Caco-2 (cell line): ENCODE measurements around the gene ZBTB32. TPM values are rescaled to one million over a fixed set of nuclear protein-coding genes. Genes with fewer than 3 reads are reported as not detected.

Experiments
- BruUV-seq: library from RNA; stranded (reverse); fragments of 400-500 nt; replicated peaks from 2 replicates; lab custom pipeline; 2021; lab: Mats Ljungman, UMichigan
- CTCF ChIA-PET: fragments of 300-600 bp; sonication (Branson Sonifier 250); formaldehyde crosslinking; loops from one replicate; lab custom pipeline; 2022; ENCODE audit warnings: antibody characterized with exemption; lab: Charles Lee
- POLR2A ChIA-PET: fragments of 300-600 bp; sonication (Branson Sonifier 250); formaldehyde crosslinking; loops from one replicate; lab custom pipeline; 2022; ENCODE audit warnings: antibody characterized with exemption; lab: Charles Lee
- DNase-seq, 2 experiments: peaks; one replicate each; pipeline versions ENCODE4 v3.0.0 to v3.0.0-alpha.2; 2020 to 2022
- H3K27me3 ChIP-seq: replicated peaks from 2 replicates; pipeline ENCODE4 v1.6.0; 2011; ENCODE audit warnings: low read length; ENCODE audit not compliant: control insufficient read depth, insufficient read depth
- H3K36me3 ChIP-seq: 2 replicates; pipeline ENCODE4 v1.5.1; 2011; ENCODE audit warnings: low read length; ENCODE audit not compliant: control insufficient read depth, insufficient read depth
- H3K4me1 ChIP-seq: fragments of 250-450 bp; sonication (Bioruptor Pico); 2 replicates; pipeline ENCODE4 v1.5.1; 2020; ENCODE audit warnings: mild to moderate bottlenecking
- H3K4me3 ChIP-seq: 2 replicates; pipeline ENCODE4 v1.5.1; 2011; ENCODE audit warnings: low read depth, mild to moderate bottlenecking, control low read depth, low read length
- H3K9me3 ChIP-seq: fragments of 250-450 bp; sonication (Bioruptor Pico); 2 replicates; pipeline ENCODE4 v1.5.1; 2020; ENCODE audit warnings: mild to moderate bottlenecking, moderate library complexity
- H3K27ac Mint-ChIP-seq: one replicate; pipeline ENCODE4 v1.8.0; 2022; ENCODE audit warnings: mixed read lengths; ENCODE audit not compliant: unreplicated experiment
- H3K27me3 Mint-ChIP-seq: one replicate; pipeline ENCODE4 v1.8.0; 2022; ENCODE audit warnings: mixed read lengths; ENCODE audit not compliant: insufficient read depth, unreplicated experiment
- H3K36me3 Mint-ChIP-seq: one replicate; pipeline ENCODE4 v1.8.0; 2022; ENCODE audit warnings: mild to moderate bottlenecking, mixed read lengths; ENCODE audit not compliant: insufficient read depth, unreplicated experiment
- H3K4me1 Mint-ChIP-seq: one replicate; pipeline ENCODE4 v1.8.0; 2022; ENCODE audit warnings: low read depth, mixed read lengths; ENCODE audit not compliant: unreplicated experiment
- H3K4me3 Mint-ChIP-seq: one replicate; pipeline ENCODE4 v1.8.0; 2022; ENCODE audit warnings: mild to moderate bottlenecking, moderate library complexity, mixed read lengths; ENCODE audit not compliant: unreplicated experiment
- H3K9me3 Mint-ChIP-seq: one replicate; pipeline ENCODE4 v1.8.0; 2022; ENCODE audit warnings: mixed read lengths; ENCODE audit not compliant: unreplicated experiment
- intact Hi-C: fragments of 100-400 bp; cut with micrococcal nuclease; formaldehyde crosslinking; loops from one replicate; pipeline ENCODE4 v1.10.0; 2022; ENCODE audit not compliant: unreplicated experiment
- total RNA-seq: library from RNA; stranded (reverse); gene quantifications from 2 replicates; pipeline ENCODE4 v1.2.3, GENCODE V29; 2022
- TF ChIP-seq, protein P1 (sequence below), 2 experiments: fragments of 200-600 bp in 1 of 2; IDR thresholded peaks; 1 replicate in 1 of 2; 2 replicates in 1 of 2; pipeline versions ENCODE4 v1.5.1 to v1.8.0; 2011 to 2022; ENCODE audit warnings: antibody characterized with exemption in 1 of 2, control low read depth in 1 of 2, inconsistent platforms in 1 of 2, low read depth in 1 of 2, low read length in 1 of 2, mild to moderate bottlenecking in 1 of 2, moderate library complexity in 1 of 2; ENCODE audit not compliant: insufficient read depth in 1 of 2, severe bottlenecking in 1 of 2, unreplicated experiment in 1 of 2

ZBTB32 gene
- total RNA-seq, 1 experiment from 2014 or later: not detected

DNA sequence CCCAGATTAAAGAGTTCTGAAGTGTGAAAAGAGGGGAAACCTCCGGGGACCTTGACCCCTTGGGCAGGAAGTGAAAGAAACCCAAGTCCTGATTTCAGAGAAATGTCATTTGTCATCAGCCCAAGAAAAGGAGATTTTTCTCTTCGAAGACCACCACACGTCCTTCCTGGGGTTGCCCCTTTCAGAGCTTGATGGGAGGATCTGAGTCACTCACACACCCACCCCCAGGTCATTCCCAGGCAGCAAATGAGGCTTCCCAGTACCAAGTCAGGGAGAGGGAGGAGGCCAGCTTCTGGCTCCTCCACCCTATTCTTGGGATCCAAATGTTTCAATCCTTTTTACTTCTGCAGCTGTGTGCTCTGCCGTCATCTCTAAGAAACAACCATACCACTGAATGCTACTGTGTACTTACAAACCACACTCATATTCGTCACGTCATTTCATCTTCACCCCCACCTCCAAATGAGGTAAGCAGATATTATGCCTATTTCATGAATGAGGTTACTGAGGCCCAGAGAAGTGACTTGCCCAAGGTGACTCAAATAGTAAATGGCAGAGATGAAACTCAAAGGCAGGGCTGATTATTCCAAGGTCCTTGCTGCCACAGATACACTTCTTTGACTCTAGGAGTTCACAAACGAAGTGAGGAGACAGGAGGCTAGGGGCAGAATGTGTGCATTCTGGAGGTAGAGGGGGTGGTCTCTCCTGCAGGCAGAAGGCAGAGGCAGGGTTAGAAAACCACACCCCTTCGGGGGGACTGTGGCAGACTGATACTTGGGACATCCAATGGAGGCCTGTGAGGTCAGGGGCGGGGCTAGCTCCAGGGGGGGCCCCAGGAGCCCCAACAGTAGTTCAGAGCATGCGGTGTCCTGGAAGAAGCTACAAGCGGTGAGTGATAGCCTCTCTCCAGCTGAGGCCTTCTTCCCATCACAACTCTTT lies 8.5 kb downstream of the ZBTB32 start:
- intact Hi-C loops: no loop called here
- H3K4me1 ChIP-seq: peaks cover 8% of the 10 kb centered on the region
- TF ChIP-seq, protein P1, sequence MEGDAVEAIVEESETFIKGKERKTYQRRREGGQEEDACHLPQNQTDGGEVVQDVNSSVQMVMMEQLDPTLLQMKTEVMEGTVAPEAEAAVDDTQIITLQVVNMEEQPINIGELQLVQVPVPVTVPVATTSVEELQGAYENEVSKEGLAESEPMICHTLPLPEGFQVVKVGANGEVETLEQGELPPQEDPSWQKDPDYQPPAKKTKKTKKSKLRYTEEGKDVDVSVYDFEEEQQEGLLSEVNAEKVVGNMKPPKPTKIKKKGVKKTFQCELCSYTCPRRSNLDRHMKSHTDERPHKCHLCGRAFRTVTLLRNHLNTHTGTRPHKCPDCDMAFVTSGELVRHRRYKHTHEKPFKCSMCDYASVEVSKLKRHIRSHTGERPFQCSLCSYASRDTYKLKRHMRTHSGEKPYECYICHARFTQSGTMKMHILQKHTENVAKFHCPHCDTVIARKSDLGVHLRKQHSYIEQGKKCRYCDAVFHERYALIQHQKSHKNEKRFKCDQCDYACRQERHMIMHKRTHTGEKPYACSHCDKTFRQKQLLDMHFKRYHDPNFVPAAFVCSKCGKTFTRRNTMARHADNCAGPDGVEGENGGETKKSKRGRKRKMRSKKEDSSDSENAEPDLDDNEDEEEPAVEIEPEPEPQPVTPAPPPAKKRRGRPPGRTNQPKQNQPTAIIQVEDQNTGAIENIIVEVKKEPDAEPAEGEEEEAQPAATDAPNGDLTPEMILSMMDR (IDR thresholded peaks at IDR 0.05; ENCODE audit: insufficient read depth in 1 of 2, low read depth in 1 of 2, low read length in 1 of 2, severe bottlenecking in 1 of 2, unreplicated experiment in 1 of 2): no peak
- Mint-ChIP-seq H3K9me3 (no peaks in the 10 kb centered on the region), H3K36me3 (peaks cover 8% of the 10 kb centered on the region), H3K27me3 (peaks cover 3% of the 10 kb centered on the region), H3K27ac (no peak overlapping the region), H3K4me1 (peaks cover 9% of the 10 kb centered on the region), H3K4me3 (no peak overlapping the region)
- ChIA-PET POLR2A (no interaction called here), CTCF (interaction anchor here (0.6 to 1.9 kb wide), 3 partner anchors 18 to 24 kb away, joined by 3 to 6 read pairs (median 5); no protein-coding TSS in a partner anchor)
- H3K36me3 ChIP-seq: no peaks in the 10 kb centered on the region
- H3K9me3 ChIP-seq: no peaks in the 10 kb centered on the region
- BruUV-seq: no TSS peak
- no peak for DNase-seq
- no peak overlapping the region for H3K4me3 ChIP-seq
- no peaks in the 10 kb centered on the region for H3K27me3 ChIP-seq

- Mint-ChIP-seq H3K9me3 (no peaks in the 10 kb centered on the region), H3K27me3 (peaks cover 3% of the 10 kb centered on the region), H3K36me3 (peaks cover 8% of the 10 kb centered on the region), H3K4me3 (no peak overlapping the region), H3K27ac (no peak overlapping the region), H3K4me1 (peaks cover 9% of the 10 kb centered on the region)
- Histone ChIP-seq H3K36me3 (no peaks in the 10 kb centered on the region), H3K9me3 (no peaks in the 10 kb centered on the region), H3K27me3 (no peaks in the 10 kb centered on the region), H3K4me1 (peaks cover 8% of the 10 kb centered on the region), H3K4me3 (no peak overlapping the region)
- ChIA-PET CTCF (interaction anchor here (0.6 to 1.9 kb wide), 2 partner anchors 19 to 24 kb away, joined by 5 to 6 read pairs; no protein-coding TSS in a partner anchor), POLR2A (no interaction called here)
- TF ChIP-seq, protein P1 (IDR thresholded peaks at IDR 0.05; ENCODE audit: insufficient read depth in 1 of 2, low read depth in 1 of 2, low read length in 1 of 2, severe bottlenecking in 1 of 2, unreplicated experiment in 1 of 2): no peak
- intact Hi-C loops: no loop called here
- no peak for DNase-seq
- no TSS peak for BruUV-seq
Measured at GRCh38 chr19:35713506-35713850, 9.1 kb downstream of the ZBTB32 start.

GRCh38 chr19:35713904-35714495 lies 9.6 kb downstream of the ZBTB32 start:
- DNase-seq: no peak
- ChIA-PET CTCF (interaction anchor here (1.9 kb wide), 1 partner anchor 19 kb away, joined by 6 read pairs; no protein-coding TSS in a partner anchor), POLR2A (no interaction called here)
- Mint-ChIP-seq H3K27ac (peak overlapping the region; percentile 53), H3K9me3 (no peaks in the 10 kb centered on the region), H3K4me3 (no peak overlapping the region), H3K36me3 (peaks cover 8% of the 10 kb centered on the region), H3K27me3 (peaks cover 3% of the 10 kb centered on the region), H3K4me1 (peaks cover 9% of the 10 kb centered on the region)
- H3K9me3 ChIP-seq: no peaks in the 10 kb centered on the region
- TF ChIP-seq, protein P1 (IDR thresholded peaks at IDR 0.05; ENCODE audit: insufficient read depth in 1 of 2, low read depth in 1 of 2, low read length in 1 of 2, severe bottlenecking in 1 of 2, unreplicated experiment in 1 of 2): no peak
- intact Hi-C loops: no loop called here
- no peaks in the 10 kb centered on the region for H3K36me3 ChIP-seq
- H3K27me3 ChIP-seq: no peaks in the 10 kb centered on the region
- H3K4me1 ChIP-seq: peaks cover 8% of the 10 kb centered on the region
- no TSS peak for BruUV-seq
- no peak overlapping the region for H3K4me3 ChIP-seq
